ENCODE data around the gene ADORA1. TPM values are rescaled to one million over a fixed set of nuclear protein-coding genes. Genes with fewer than 3 reads are reported as not detected.

The ADORA1 gene
- total RNA-seq, result 5.6 and 7.0 TPM in 2 replicates

DNA sequence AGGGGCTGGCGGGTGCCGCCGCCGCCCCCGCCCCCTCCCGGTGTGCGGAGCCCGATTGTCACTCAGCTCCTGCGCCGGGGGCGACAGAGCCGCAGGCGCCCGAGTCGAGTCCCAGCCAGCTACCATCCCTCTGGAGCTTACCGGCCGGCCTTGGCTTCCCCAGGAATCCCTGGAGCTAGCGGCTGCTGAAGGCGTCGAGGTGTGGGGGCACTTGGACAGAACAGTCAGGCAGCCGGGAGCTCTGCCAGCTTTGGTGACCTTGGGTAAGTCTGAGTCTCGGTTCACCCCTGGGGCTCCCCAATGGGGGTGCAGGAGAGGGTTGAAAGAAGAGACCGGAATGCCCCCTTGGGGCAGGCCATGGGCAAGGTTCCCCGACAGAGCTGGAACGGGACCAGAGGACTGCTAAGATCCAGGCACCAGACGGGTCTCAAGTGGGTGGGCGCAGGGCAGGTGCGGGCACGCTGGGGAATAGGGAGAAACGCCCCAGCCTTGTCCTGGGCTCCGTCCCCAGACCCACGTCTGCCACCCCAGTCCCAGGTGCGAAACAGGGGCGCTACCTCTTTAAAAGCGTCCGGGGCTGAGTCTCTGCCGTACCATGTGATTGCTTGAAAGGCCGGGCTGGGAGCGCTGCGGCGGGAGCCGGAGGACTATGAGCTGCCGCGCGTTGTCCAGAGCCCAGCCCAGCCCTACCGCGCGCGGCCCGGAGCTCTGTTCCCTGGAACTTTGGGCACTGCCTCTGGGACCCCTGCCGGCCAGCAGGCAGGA is at the start of gene ADORA1:
ADORA1 (plus strand) TSS at position 61 of the 765 bp plus-strand sequence. CDS start 1,116 bp downstream, outside the sequence.
- Histone ChIP-seq H3K4me3 (ENCODE audit: low read depth, low read length) (peak within 1 kb of the TSS; percentile 44), H3K27me3 (ENCODE audit: control insufficient read depth, insufficient read depth, low read length) (no peaks in the 10 kb centered on the region), H3K36me3 (ENCODE audit: control insufficient read depth, insufficient read depth, low read length) (no peaks in the 10 kb centered on the region)
- no peak for DNase-seq (ENCODE audit: low read depth)
- TF ChIP-seq, protein P1, sequence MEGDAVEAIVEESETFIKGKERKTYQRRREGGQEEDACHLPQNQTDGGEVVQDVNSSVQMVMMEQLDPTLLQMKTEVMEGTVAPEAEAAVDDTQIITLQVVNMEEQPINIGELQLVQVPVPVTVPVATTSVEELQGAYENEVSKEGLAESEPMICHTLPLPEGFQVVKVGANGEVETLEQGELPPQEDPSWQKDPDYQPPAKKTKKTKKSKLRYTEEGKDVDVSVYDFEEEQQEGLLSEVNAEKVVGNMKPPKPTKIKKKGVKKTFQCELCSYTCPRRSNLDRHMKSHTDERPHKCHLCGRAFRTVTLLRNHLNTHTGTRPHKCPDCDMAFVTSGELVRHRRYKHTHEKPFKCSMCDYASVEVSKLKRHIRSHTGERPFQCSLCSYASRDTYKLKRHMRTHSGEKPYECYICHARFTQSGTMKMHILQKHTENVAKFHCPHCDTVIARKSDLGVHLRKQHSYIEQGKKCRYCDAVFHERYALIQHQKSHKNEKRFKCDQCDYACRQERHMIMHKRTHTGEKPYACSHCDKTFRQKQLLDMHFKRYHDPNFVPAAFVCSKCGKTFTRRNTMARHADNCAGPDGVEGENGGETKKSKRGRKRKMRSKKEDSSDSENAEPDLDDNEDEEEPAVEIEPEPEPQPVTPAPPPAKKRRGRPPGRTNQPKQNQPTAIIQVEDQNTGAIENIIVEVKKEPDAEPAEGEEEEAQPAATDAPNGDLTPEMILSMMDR (IDR thresholded peaks at IDR 0.05; ENCODE audit: insufficient read depth, low read length, poor library complexity, severe bottlenecking), result peak; percentile 19

- DNase-seq (ENCODE audit: low read depth), result no peak
- no peaks in the 10 kb centered on the region for H3K36me3 ChIP-seq (ENCODE audit: control insufficient read depth, insufficient read depth, low read length)
- TF ChIP-seq, protein P1 (IDR thresholded peaks at IDR 0.05; ENCODE audit: insufficient read depth, low read length, poor library complexity, severe bottlenecking), result no peak
- H3K4me3 ChIP-seq (ENCODE audit: low read depth, low read length), result no peak overlapping the region
- H3K27me3 ChIP-seq (ENCODE audit: control insufficient read depth, insufficient read depth, low read length), result peaks cover 27% of the 10 kb centered on the region
Observed at GRCh38 chr1:203077956-203078355, 49.6 kb upstream of the ADORA1 start.

DNA sequence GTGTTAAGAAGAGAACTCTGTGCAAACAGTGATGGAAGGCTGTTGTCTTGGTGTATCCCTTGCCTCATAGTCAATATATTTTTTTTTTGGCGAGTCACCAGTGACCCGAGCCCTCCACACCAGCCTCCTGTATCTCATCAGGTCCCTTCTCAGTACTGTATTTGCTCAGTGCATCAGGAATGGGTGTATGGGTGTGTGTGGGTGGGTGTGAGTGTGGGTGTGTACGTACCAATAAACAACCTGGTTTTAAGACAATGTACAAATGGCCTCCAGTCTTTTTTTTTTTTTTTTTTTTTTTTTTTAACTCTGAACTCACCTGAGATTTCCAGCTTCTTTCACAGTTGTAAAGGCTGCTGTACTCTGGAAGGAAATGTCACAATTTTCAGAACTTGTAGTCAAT is 49.0 kb upstream of the ADORA1 start:
- Histone ChIP-seq H3K36me3 (ENCODE audit: control insufficient read depth, insufficient read depth, low read length) (no peaks in the 10 kb centered on the region), H3K27me3 (ENCODE audit: control insufficient read depth, insufficient read depth, low read length) (peaks cover 27% of the 10 kb centered on the region), H3K4me3 (ENCODE audit: low read depth, low read length) (no peak overlapping the region)
- TF ChIP-seq, protein P1 (IDR thresholded peaks at IDR 0.05; ENCODE audit: insufficient read depth, low read length, poor library complexity, severe bottlenecking), result no peak
- no peak for DNase-seq (ENCODE audit: low read depth)

GRCh38 chr1:203080456-203080855 is 47.1 kb upstream of the ADORA1 start:
- Histone ChIP-seq H3K36me3 (ENCODE audit: control insufficient read depth, insufficient read depth, low read length) (no peaks in the 10 kb centered on the region), H3K4me3 (ENCODE audit: low read depth, low read length) (no peak overlapping the region), H3K27me3 (ENCODE audit: control insufficient read depth, insufficient read depth, low read length) (peaks cover 23% of the 10 kb centered on the region)
- DNase-seq (ENCODE audit: low read depth), result no peak
- TF ChIP-seq, protein P1 (IDR thresholded peaks at IDR 0.05; ENCODE audit: insufficient read depth, low read length, poor library complexity, severe bottlenecking), result no peak

GRCh38 chr1:203081465-203082230 is 45.9 kb upstream of the ADORA1 start:
- H3K36me3 ChIP-seq (ENCODE audit: control insufficient read depth, insufficient read depth, low read length), result no peaks in the 10 kb centered on the region
- peaks cover 15% of the 10 kb centered on the region for H3K27me3 ChIP-seq (ENCODE audit: control insufficient read depth, insufficient read depth, low read length)
- TF ChIP-seq, protein P1 (IDR thresholded peaks at IDR 0.05; ENCODE audit: insufficient read depth, low read length, poor library complexity, severe bottlenecking), result no peak
- DNase-seq (ENCODE audit: low read depth), result no peak
- H3K4me3 ChIP-seq (ENCODE audit: low read depth, low read length), result no peak overlapping the region

Data from kidney epithelial cell (primary cell).